Kidney (tissue), 14 donors: Measurements from ENCODE around the gene DSCAM. TPM values are rescaled to one million over a fixed set of nuclear protein-coding genes. Genes with fewer than 3 reads are reported as not detected.

Experiments used
- DNase-seq, 5 donors: peaks; one replicate each; pipeline ENCODE4 v3.0.0-alpha.2; 2013 to 2020
- FAIRE-seq: peaks from 2 replicates; lab custom pipeline; 2012; peaks lifted over from hg19 to GRCh38; lab: Jason Lieb, UNC
- H3K27ac ChIP-seq, 2 donors: one replicate each; pipeline ENCODE4 v1.7.0; 2013; ENCODE audit warnings: low read depth in 2 of 2, low read length in 2 of 2, inconsistent platforms in 1 of 2
- H3K27me3 ChIP-seq: one replicate; pipeline ENCODE4 v1.7.1; 2013; ENCODE audit warnings: low read length, inconsistent platforms; ENCODE audit not compliant: control insufficient read depth, insufficient read depth
- H3K36me3 ChIP-seq, 3 donors: one replicate each; pipeline versions ENCODE4 v1.7.0 to v1.7.1; 2013; ENCODE audit warnings: low read length in 3 of 3, control low read depth in 1 of 3, inconsistent platforms in 1 of 3; ENCODE audit not compliant: insufficient read depth in 3 of 3, control insufficient read depth in 2 of 3
- H3K4me1 ChIP-seq, 3 donors: one replicate each; pipeline versions ENCODE4 v1.7.0 to v1.7.1; 2013; ENCODE audit warnings: low read length in 3 of 3, inconsistent platforms in 1 of 3, low read depth in 1 of 3; ENCODE audit not compliant: control insufficient read depth in 2 of 3, insufficient read depth in 2 of 3
- H3K4me3 ChIP-seq, 3 donors: one replicate each; pipeline versions ENCODE4 v1.7.0 to v1.8.1; 2013; ENCODE audit warnings: low read length in 3 of 3, control low read depth in 1 of 3, inconsistent platforms in 1 of 3
- H3K9ac ChIP-seq, 3 donors: one replicate each; pipeline versions ENCODE4 v1.7.0 to v1.7.1; 2013; ENCODE audit warnings: low read length in 3 of 3, control low read depth in 1 of 3, inconsistent platforms in 1 of 3
- H3K9me3 ChIP-seq, 3 donors: one replicate each; pipeline versions ENCODE4 v1.7.0 to v1.7.1; 2013; ENCODE audit warnings: low read length in 3 of 3, control low read depth in 1 of 3, inconsistent platforms in 1 of 3; ENCODE audit not compliant: control insufficient read depth in 2 of 3, insufficient read depth in 1 of 3
- CTCF ChIP-seq: IDR thresholded peaks from 3 replicates; pipeline ENCODE4 v1.5.1; 2012; ENCODE audit warnings: mild to moderate bottlenecking, moderate library complexity, borderline replicate concordance; ENCODE audit not compliant: insufficient read depth; ENCODE audit errors: extremely low read depth
- intact Hi-C: fragments of 100-400 bp; cut with DNase I; formaldehyde crosslinking; loops from one replicate; pipeline ENCODE4 v1.11.1; 2022
- polyA plus RNA-seq: library from polyadenylated mRNA; stranded (reverse); fragments of 350-450 nt; fragmentation: Illumina TruSeq; extraction: RNeasy Lipid Tissue Mini Kit (QIAGEN cat#74804); gene quantifications from one replicate; pipeline ENCODE4 v1.2.3, GENCODE V29; 2014; ENCODE audit warnings: low read depth, low replicate concordance; ENCODE audit not compliant: insufficient read depth
- total RNA-seq: library from RNA; stranded (reverse); fragmentation: NEBNext Ultra II Directional; extraction: Animal tissue kit (Norgen Biotek cat#: 25700); gene quantifications from one replicate; pipeline ENCODE4 v1.2.1, GENCODE V29; 2021
- donor health status: control.
- donor health status: control.
- donor health status: control.
- donor health status: control.
- donor health status: control.
- donor health status: DM: yes; HTN: yes; CAD: no.
- donor health status: Normal renal cell carcinoma (clear cell type).

The DSCAM gene
- total and polyA plus RNA-seq, 2 donors from 2014 or later: not detected

DNA sequence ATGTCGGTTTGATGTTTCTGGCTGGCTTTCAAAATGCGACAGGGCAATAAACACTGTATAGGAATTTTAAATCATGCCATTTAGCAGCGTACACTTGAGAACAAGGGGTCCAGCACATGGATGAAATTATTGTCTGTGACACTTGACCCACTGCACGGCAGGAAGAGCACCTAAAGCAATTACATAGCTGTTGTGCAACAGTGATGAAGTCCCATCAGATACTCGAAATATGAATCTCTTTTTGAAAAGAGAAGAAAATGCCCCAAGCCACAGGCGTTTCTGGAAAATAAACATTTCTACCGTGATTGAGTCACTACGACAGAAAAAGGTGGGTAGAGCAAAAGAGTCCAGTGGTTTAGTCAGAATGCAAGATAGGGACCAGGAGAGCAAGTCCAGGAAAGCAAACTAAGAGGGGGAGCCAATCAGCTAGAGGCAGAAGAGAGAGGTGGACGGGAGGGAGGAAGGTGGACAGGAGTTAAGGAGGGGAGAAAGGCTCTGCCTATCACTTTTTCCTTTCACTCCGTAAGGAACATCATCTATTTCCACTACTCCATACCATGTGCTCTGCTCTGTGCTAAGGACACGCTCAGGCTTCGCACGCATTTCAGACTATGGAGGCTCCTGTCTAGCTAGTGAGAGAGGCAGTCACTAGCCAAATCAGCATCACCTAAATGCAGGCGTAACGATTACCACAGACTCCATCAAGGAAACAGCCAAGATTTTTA is 6.4 kb downstream of the DSCAM start:
- peaks cover 15% of the 10 kb centered on the region for H3K27me3 ChIP-seq
- no peaks in the 10 kb centered on the region for H3K36me3 ChIP-seq
- H3K4me1 ChIP-seq: no peaks in the 10 kb centered on the region
- intact Hi-C loops: no loop called here
- no peak for TF ChIP-seq CTCF
- no peak overlapping the region for H3K27ac ChIP-seq
- peak in 1 of 5 donors; percentile 11 for DNase-seq
- H3K4me3 ChIP-seq: no peak overlapping the region
- H3K9me3 ChIP-seq: no peaks in the 10 kb centered on the region
- FAIRE-seq: no peak
- no peak overlapping the region for H3K9ac ChIP-seq

DNA sequence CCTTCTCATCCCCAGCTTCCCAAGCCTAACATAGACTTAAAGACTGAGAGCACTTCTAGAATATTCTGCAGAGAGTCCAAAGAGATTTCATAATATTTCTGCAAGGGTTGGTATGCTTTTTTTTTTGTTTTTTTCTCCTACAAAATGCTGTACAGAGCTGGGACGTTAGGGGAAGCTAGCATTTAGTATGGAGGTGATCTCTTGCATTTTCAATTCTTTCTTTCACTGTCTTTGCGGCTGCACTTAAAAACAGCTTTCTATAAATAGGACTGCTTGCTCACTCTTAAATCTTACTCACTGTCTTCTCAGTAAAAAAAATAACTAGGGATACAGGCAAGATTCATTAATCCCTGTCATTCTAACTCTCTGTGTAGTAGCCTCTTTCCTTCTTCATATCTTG is 7.4 kb downstream of the DSCAM start:
- Histone ChIP-seq H3K9me3 (no peaks in the 10 kb centered on the region), H3K4me1 (no peaks in the 10 kb centered on the region), H3K36me3 (no peaks in the 10 kb centered on the region), H3K4me3 (no peak overlapping the region), H3K27ac (no peak overlapping the region), H3K27me3 (peaks cover 7% of the 10 kb centered on the region), H3K9ac (no peak overlapping the region)
- FAIRE-seq: no peak
- no peak for DNase-seq
- no peak for TF ChIP-seq CTCF
- intact Hi-C loops: no loop called here

- intact Hi-C loops: no loop called here
- FAIRE-seq: no peak
- H3K27me3 ChIP-seq: peaks cover 5% of the 10 kb centered on the region
These were observed 9.5 kb downstream of the DSCAM start for GRCh38 chr21:40837456-40837855.

More at GRCh38 chr21:40837456-40837855, 9.5 kb downstream of the DSCAM start:
- no peak overlapping the region for H3K4me3 ChIP-seq
- no peaks in the 10 kb centered on the region for H3K36me3 ChIP-seq
- H3K4me1 ChIP-seq: no peaks in the 10 kb centered on the region
- no peak for TF ChIP-seq CTCF
- no peaks in the 10 kb centered on the region for H3K9me3 ChIP-seq
- no peak overlapping the region for H3K27ac ChIP-seq
- no peak overlapping the region for H3K9ac ChIP-seq
- DNase-seq: no peak
